HG03196 (cell line): ENCODE measurements around the gene PPP6R2.
"Not testable (repeated sequence)": the region's sequence is repeated elsewhere in the genome, so short reads cannot be mapped to it uniquely, and the experiment has no call there.

Experiments
- ATAC-seq: cut with Tn5 transposase; IDR thresholded peaks from one replicate; pipeline ENCODE4 v1.9.1; 2021; ENCODE audit not compliant: unreplicated experiment

The PPP6R2 gene

GRCh38 chr22:50397371-50398060, 54.4 kb downstream of the PPP6R2 start:
- not testable (repeated sequence) for ATAC-seq

- ATAC-seq: no peak
Measured at GRCh38 chr22:50398831-50399648, 55.9 kb downstream of the PPP6R2 start.

GRCh38 chr22:50399751-50400331, 56.7 kb downstream of the PPP6R2 start:
- ATAC-seq: no peak

GRCh38 chr22:50400406-50400805, 57.3 kb downstream of the PPP6R2 start:
- no peak for ATAC-seq

GRCh38 chr22:50400931-50401330, 57.8 kb downstream of the PPP6R2 start:
- no peak for ATAC-seq

GRCh38 chr22:50401907-50402306, 58.8 kb downstream of the PPP6R2 start:
- ATAC-seq: no peak

- ATAC-seq: no peak
Measured at GRCh38 chr22:50403701-50404101, 60.6 kb downstream of the PPP6R2 start.

GRCh38 chr22:50406416-50407170, 63.5 kb downstream of the PPP6R2 start:
- no peak for ATAC-seq

- no peak for ATAC-seq
Measured at GRCh38 chr22:50408311-50408710, 65.2 kb downstream of the PPP6R2 start.

- not testable (repeated sequence) for ATAC-seq
Measured at GRCh38 chr22:50408954-50409353, 65.8 kb downstream of the PPP6R2 start.

GRCh38 chr22:50414476-50415248, 71.5 kb downstream of the PPP6R2 start:
- no peak for ATAC-seq

- ATAC-seq: no peak
Measured at GRCh38 chr22:50415426-50415825, 72.3 kb downstream of the PPP6R2 start.

- ATAC-seq: no peak
Measured at GRCh38 chr22:50416996-50417395, 73.9 kb downstream of the PPP6R2 start.

- ATAC-seq: no peak
Measured at GRCh38 chr22:50417411-50418210, 74.5 kb downstream of the PPP6R2 start.

GRCh38 chr22:50418624-50419023, 75.5 kb downstream of the PPP6R2 start:
- ATAC-seq: no peak

- ATAC-seq: no peak
Measured at GRCh38 chr22:50419116-50419515, 76.0 kb downstream of the PPP6R2 start.

- no peak for ATAC-seq
Measured at GRCh38 chr22:50420015-50420414, 76.9 kb downstream of the PPP6R2 start.

- no peak for ATAC-seq
Measured at GRCh38 chr22:50420581-50420980, 77.5 kb downstream of the PPP6R2 start.

- ATAC-seq: no peak
Measured at GRCh38 chr22:50422046-50422445, 78.9 kb downstream of the PPP6R2 start.
